LNCaP clone FGC (cell line): ENCODE results near the gene SUPT5H.

Experiments used
- DNase-seq: peaks from one replicate; pipeline ENCODE4 v3.0.0-alpha.2; 2011; ENCODE audit warnings: low read depth
- H3K4me3 ChIP-seq: 2 replicates; pipeline ENCODE4 v1.5.1; 2011; ENCODE audit warnings: mild to moderate bottlenecking, low read depth, low read length, control low read depth
- CTCF ChIP-seq: IDR thresholded peaks from 2 replicates; pipeline ENCODE4 v1.5.1; 2012; ENCODE audit warnings: mild to moderate bottlenecking; ENCODE audit not compliant: control insufficient read depth, insufficient read depth; ENCODE audit errors: extremely low read depth

The SUPT5H gene

GRCh38 chr19:39422020-39422419, 23.4 kb upstream of the SUPT5H start:
- DNase-seq: no peak
- TF ChIP-seq CTCF: no peak
- H3K4me3 ChIP-seq: no peak overlapping the region

- DNase-seq: no peak
- TF ChIP-seq CTCF: no peak
- no peak overlapping the region for H3K4me3 ChIP-seq
These were observed 21.9 kb upstream of the SUPT5H start for GRCh38 chr19:39423258-39424086.

GRCh38 chr19:39424934-39425333, 20.4 kb upstream of the SUPT5H start:
- no peak for TF ChIP-seq CTCF
- DNase-seq: no peak
- H3K4me3 ChIP-seq: no peak overlapping the region

- no peak for TF ChIP-seq CTCF
- DNase-seq: no peak
- no peak overlapping the region for H3K4me3 ChIP-seq
These were observed 19.6 kb upstream of the SUPT5H start for GRCh38 chr19:39425744-39426143.

- no peak for TF ChIP-seq CTCF
- no peak for DNase-seq
- H3K4me3 ChIP-seq: no peak overlapping the region
These were observed 19.2 kb upstream of the SUPT5H start for GRCh38 chr19:39426170-39426569.

- no peak overlapping the region for H3K4me3 ChIP-seq
- no peak for TF ChIP-seq CTCF
- DNase-seq: no peak
These were observed 17.7 kb upstream of the SUPT5H start for GRCh38 chr19:39427707-39428106.
